GM23338 (cell line): Measurements from ENCODE around the gene RIMS3. TPM values are rescaled to one million over a fixed set of nuclear protein-coding genes. Genes with fewer than 3 reads are reported as not detected.

Experiments
- CREB1 ChIP-seq: fragments of 250-450 bp; sonication (Bioruptor Pico); IDR thresholded peaks from 2 replicates; pipeline ENCODE4 v1.5.0; 2020; ENCODE audit warnings: low read depth, mild to moderate bottlenecking, moderate library complexity
- EZH2 ChIP-seq: fragments of 200-600 bp; sonication (generic); IDR thresholded peaks from one replicate; pipeline ENCODE4 v1.8.0; 2017; ENCODE audit warnings: antibody characterized with exemption, mild to moderate bottlenecking, low read depth; ENCODE audit not compliant: unreplicated experiment
- EZH2phosphoT487 ChIP-seq: fragments of 200-600 bp; sonication (generic); IDR thresholded peaks from one replicate; pipeline ENCODE4 v1.8.1; 2018; ENCODE audit warnings: antibody characterized with exemption; ENCODE audit not compliant: unreplicated experiment
- JUNB ChIP-seq: IDR thresholded peaks from one replicate; pipeline ENCODE4 v1.6.1; 2016; ENCODE audit warnings: antibody characterized with exemption; ENCODE audit not compliant: unreplicated experiment
- NANOG ChIP-seq: IDR thresholded peaks from 2 replicates; pipeline ENCODE4 v1.6.1; 2016; ENCODE audit warnings: antibody characterized with exemption, borderline replicate concordance
- POLR2AphosphoS5 ChIP-seq: IDR thresholded peaks from 2 replicates; pipeline ENCODE4 v1.6.1; 2016; ENCODE audit warnings: antibody characterized with exemption, low read depth
- REST ChIP-seq: IDR thresholded peaks from one replicate; pipeline ENCODE4 v1.6.1; 2018; ENCODE audit warnings: antibody characterized with exemption; ENCODE audit not compliant: unreplicated experiment
- STAT1 ChIP-seq: IDR thresholded peaks from one replicate; pipeline ENCODE4 v1.6.1; 2016; ENCODE audit warnings: antibody characterized with exemption; ENCODE audit not compliant: unreplicated experiment
- ZNF114 ChIP-seq: fragments of 250-450 bp; sonication (Bioruptor Pico); IDR thresholded peaks from 2 replicates; pipeline ENCODE4 v1.5.0; 2020; ENCODE audit warnings: mild to moderate bottlenecking, moderate library complexity
- ZNF331 ChIP-seq: fragments of 250-450 bp; sonication (Bioruptor Pico); IDR thresholded peaks from 2 replicates; pipeline ENCODE4 v1.5.0; 2020; ENCODE audit warnings: low read depth, mild to moderate bottlenecking, moderate library complexity
- polyA plus RNA-seq: library from polyadenylated mRNA; unstranded; fragments of >200 nt; fragmentation: Nextera tagmentation; extraction: Ambion mirVana; gene quantifications from 2 replicates; pipeline ENCODE4 v1.2.1, GENCODE V29; 2016
- total RNA-seq: library from RNA; depleted of rRNA; stranded (reverse); fragments of >200 nt; shearing (Covaris generic); gene quantifications from 2 replicates; pipeline ENCODE4 v1.2.3, GENCODE V29; 2014
- TF ChIP-seq, protein P1 (sequence below): fragments of 250-450 bp; sonication (Bioruptor Pico); IDR thresholded peaks from 2 replicates; pipeline ENCODE4 v1.5.0; 2020; ENCODE audit warnings: mild to moderate bottlenecking, moderate library complexity
- TF ChIP-seq, protein P2 (sequence below): IDR thresholded peaks from 2 replicates; pipeline ENCODE4 v1.6.1; 2016; ENCODE audit warnings: antibody characterized with exemption

RIMS3 gene
- total and polyA plus RNA-seq, 2 experiments from 2014 or later, result 8.7 to 27.2 TPM

- TF ChIP-seq, protein P1, sequence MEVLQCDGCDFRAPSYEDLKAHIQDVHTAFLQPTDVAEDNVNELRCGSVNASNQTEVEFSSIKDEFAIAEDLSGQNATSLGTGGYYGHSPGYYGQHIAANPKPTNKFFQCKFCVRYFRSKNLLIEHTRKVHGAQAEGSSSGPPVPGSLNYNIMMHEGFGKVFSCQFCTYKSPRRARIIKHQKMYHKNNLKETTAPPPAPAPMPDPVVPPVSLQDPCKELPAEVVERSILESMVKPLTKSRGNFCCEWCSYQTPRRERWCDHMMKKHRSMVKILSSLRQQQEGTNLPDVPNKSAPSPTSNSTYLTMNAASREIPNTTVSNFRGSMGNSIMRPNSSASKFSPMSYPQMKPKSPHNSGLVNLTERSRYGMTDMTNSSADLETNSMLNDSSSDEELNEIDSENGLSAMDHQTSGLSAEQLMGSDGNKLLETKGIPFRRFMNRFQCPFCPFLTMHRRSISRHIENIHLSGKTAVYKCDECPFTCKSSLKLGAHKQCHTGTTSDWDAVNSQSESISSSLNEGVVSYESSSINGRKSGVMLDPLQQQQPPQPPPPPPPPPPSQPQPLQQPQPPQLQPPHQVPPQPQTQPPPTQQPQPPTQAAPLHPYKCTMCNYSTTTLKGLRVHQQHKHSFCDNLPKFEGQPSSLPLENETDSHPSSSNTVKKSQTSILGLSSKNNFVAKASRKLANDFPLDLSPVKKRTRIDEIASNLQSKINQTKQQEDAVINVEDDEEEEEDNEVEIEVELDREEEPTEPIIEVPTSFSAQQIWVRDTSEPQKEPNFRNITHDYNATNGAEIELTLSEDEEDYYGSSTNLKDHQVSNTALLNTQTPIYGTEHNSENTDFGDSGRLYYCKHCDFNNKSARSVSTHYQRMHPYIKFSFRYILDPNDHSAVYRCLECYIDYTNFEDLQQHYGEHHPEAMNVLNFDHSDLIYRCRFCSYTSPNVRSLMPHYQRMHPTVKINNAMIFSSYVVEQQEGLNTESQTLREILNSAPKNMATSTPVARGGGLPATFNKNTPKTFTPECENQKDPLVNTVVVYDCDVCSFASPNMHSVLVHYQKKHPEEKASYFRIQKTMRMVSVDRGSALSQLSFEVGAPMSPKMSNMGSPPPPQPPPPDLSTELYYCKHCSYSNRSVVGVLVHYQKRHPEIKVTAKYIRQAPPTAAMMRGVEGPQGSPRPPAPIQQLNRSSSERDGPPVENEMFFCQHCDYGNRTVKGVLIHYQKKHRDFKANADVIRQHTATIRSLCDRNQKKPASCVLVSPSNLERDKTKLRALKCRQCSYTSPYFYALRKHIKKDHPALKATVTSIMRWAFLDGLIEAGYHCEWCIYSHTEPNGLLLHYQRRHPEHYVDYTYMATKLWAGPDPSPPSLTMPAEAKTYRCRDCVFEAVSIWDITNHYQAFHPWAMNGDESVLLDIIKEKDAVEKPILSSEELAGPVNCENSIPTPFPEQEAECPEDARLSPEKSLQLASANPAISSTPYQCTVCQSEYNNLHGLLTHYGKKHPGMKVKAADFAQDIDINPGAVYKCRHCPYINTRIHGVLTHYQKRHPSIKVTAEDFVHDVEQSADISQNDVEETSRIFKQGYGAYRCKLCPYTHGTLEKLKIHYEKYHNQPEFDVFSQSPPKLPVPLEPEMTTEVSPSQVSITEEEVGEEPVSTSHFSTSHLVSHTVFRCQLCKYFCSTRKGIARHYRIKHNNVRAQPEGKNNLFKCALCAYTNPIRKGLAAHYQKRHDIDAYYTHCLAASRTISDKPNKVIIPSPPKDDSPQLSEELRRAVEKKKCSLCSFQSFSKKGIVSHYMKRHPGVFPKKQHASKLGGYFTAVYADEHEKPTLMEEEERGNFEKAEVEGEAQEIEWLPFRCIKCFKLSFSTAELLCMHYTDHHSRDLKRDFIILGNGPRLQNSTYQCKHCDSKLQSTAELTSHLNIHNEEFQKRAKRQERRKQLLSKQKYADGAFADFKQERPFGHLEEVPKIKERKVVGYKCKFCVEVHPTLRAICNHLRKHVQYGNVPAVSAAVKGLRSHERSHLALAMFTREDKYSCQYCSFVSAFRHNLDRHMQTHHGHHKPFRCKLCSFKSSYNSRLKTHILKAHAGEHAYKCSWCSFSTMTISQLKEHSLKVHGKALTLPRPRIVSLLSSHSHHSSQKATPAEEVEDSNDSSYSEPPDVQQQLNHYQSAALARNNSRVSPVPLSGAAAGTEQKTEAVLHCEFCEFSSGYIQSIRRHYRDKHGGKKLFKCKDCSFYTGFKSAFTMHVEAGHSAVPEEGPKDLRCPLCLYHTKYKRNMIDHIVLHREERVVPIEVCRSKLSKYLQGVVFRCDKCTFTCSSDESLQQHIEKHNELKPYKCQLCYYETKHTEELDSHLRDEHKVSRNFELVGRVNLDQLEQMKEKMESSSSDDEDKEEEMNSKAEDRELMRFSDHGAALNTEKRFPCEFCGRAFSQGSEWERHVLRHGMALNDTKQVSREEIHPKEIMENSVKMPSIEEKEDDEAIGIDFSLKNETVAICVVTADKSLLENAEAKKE (CRISPR knock-in tag), result no peak
- TF ChIP-seq REST (no peak), POLR2AphosphoS5 (no peak), JUNB (no peak), ZNF331 (CRISPR knock-in tag) (no peak), STAT1 (no peak), EZH2 (no peak), ZNF114 (CRISPR knock-in tag) (no peak), CREB1 (no peak), NANOG (no peak), EZH2phosphoT487 (no peak)
- TF ChIP-seq, protein P2, sequence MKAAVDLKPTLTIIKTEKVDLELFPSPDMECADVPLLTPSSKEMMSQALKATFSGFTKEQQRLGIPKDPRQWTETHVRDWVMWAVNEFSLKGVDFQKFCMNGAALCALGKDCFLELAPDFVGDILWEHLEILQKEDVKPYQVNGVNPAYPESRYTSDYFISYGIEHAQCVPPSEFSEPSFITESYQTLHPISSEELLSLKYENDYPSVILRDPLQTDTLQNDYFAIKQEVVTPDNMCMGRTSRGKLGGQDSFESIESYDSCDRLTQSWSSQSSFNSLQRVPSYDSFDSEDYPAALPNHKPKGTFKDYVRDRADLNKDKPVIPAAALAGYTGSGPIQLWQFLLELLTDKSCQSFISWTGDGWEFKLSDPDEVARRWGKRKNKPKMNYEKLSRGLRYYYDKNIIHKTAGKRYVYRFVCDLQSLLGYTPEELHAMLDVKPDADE, result no peak
Observed at GRCh38 chr1:40635763-40636500, 29.6 kb downstream of the RIMS3 start (continued).
